Ishikawa (cell line): ENCODE results near the gene LRP5.

Experiments
- CEBPB ChIP-seq: IDR thresholded peaks from 2 replicates; pipeline ENCODE4 v1.6.1; 2012
- CREB1 ChIP-seq: IDR thresholded peaks from 2 replicates; pipeline ENCODE4 v1.6.1; 2012; ENCODE audit warnings: low read depth
- EGR1 ChIP-seq: IDR thresholded peaks from 2 replicates; pipeline ENCODE4 v1.6.1; 2012
- EP300 ChIP-seq: IDR thresholded peaks from 2 replicates; pipeline ENCODE4 v1.6.1; 2012; ENCODE audit warnings: borderline replicate concordance
- FOXM1 ChIP-seq: IDR thresholded peaks from 2 replicates; pipeline ENCODE4 v1.6.1; 2012; ENCODE audit warnings: low read depth, borderline replicate concordance
- NFIC ChIP-seq: IDR thresholded peaks from 2 replicates; pipeline ENCODE4 v1.6.1; 2012
- RAD21 ChIP-seq: IDR thresholded peaks from 2 replicates; pipeline ENCODE4 v1.6.1; 2012; ENCODE audit warnings: low read depth
- REST ChIP-seq: IDR thresholded peaks from 2 replicates; pipeline ENCODE4 v1.6.1; 2012; ENCODE audit warnings: low read depth, mild to moderate bottlenecking
- TAF1 ChIP-seq: IDR thresholded peaks from 2 replicates; pipeline ENCODE4 v1.6.1; 2012; ENCODE audit warnings: low read depth, mild to moderate bottlenecking
- TCF12 ChIP-seq: IDR thresholded peaks from 2 replicates; pipeline ENCODE4 v1.6.1; 2012; ENCODE audit warnings: low read depth
- TEAD4 ChIP-seq: IDR thresholded peaks from 2 replicates; pipeline ENCODE4 v1.6.1; 2012
- USF1 ChIP-seq: IDR thresholded peaks from 2 replicates; pipeline ENCODE4 v1.6.1; 2012
- YY1 ChIP-seq: IDR thresholded peaks from 2 replicates; pipeline ENCODE4 v1.6.1; 2012; ENCODE audit warnings: low read depth
- ZBTB7A ChIP-seq: IDR thresholded peaks from 2 replicates; pipeline ENCODE4 v1.6.1; 2012; ENCODE audit warnings: low read depth
- TF ChIP-seq, protein P1 (sequence below): IDR thresholded peaks from 2 replicates; pipeline ENCODE4 v1.6.1; 2012

The LRP5 gene

DNA sequence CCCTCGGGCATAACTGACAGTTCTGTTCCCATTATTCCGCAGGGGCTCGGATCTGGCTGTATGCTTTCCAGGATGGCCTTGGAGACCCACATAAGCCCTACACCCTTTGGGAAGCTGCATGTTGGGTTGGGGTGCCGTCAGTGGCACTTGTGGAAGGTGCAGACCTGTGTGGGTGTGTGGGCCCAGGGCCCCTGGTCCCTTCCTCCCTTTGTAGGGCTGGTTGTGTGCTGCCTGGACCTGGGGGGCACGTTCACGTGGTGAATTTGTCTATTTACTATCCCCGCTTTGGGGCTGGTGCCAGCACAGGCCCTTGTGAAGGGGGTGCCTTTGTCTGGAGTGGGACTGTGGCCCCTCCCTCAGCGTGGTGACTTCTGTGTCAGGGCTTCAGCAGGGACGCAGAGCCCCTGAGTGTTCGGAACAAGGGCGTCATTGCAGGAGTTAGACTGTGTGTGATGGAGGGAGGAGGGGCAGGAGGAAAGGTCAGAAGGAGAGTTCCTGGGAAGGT, 133.2 kb downstream of the LRP5 start:
- TF ChIP-seq CREB1 (no peak), USF1 (no peak), TEAD4 (no peak), TCF12 (no peak), CEBPB (no peak), RAD21 (no peak), EGR1 (no peak), ZBTB7A (no peak), YY1 (no peak), REST (no peak), EP300 (no peak), NFIC (no peak), TAF1 (no peak), FOXM1 (no peak)
- TF ChIP-seq, protein P1, sequence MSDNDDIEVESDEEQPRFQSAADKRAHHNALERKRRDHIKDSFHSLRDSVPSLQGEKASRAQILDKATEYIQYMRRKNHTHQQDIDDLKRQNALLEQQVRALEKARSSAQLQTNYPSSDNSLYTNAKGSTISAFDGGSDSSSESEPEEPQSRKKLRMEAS, result no peak

DNA sequence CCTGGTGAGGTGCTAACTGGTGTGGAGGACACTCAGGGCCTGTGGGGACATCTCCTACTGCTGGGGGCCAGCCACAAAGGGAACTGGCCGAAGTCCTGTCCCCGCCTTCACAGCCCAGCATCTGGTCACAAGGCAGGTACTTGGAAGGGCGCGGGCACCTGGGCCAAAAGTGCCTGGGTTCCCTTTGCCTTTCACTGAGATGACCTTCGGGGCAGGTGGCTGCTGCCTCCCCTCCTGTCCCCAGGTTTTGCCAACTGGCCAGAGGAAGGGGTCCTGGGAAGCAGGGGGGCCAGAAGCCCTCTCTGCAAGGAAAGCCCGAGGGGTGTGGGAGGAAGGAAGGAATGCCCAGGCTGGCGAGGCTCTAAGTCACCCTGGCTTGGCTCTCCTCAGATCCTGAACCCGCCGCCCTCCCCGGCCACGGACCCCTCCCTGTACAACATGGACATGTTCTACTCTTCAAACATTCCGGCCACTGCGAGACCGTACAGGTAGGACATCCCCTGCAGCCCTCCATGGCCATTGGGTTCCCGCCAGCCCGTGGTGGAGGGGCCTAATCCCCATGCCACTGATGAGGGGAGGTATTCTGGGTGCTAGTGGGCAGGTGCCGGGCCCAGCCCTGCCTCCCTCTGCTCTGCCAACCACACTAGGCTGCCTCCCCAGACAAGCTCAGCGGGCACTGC, 133.8 kb downstream of the LRP5 start:
- TF ChIP-seq, protein P1, result no peak
- TF ChIP-seq TEAD4, result no peak
- TF ChIP-seq ZBTB7A, result no peak
- no peak for TF ChIP-seq TCF12
- TF ChIP-seq FOXM1, result no peak
- no peak for TF ChIP-seq TAF1
- no peak for TF ChIP-seq CREB1
- TF ChIP-seq NFIC, result no peak
- no peak for TF ChIP-seq CEBPB
- no peak for TF ChIP-seq RAD21
- TF ChIP-seq REST, result no peak
- TF ChIP-seq USF1, result no peak
- no peak for TF ChIP-seq YY1
- no peak for TF ChIP-seq EGR1
- no peak for TF ChIP-seq EP300

GRCh38 chr11:68447015-68447801, 134.8 kb downstream of the LRP5 start:
- TF ChIP-seq TAF1, result no peak
- TF ChIP-seq TEAD4, result 0 out of 2 replicates have a peak, but pooled peaks have one; percentile 8
- peak; percentile 94 for TF ChIP-seq RAD21

- TF ChIP-seq FOXM1, result no peak
- no peak for TF ChIP-seq RAD21
- TF ChIP-seq TCF12, result no peak
- no peak for TF ChIP-seq TEAD4
- TF ChIP-seq CEBPB, result no peak
- TF ChIP-seq TAF1, result no peak
- TF ChIP-seq USF1, result no peak
- no peak for TF ChIP-seq CREB1
- TF ChIP-seq, protein P1, result no peak
- TF ChIP-seq EP300, result no peak
- TF ChIP-seq NFIC, result no peak
- no peak for TF ChIP-seq ZBTB7A
These were observed 136.2 kb downstream of the LRP5 start for GRCh38 chr11:68448604-68449011.
